Progenitor cell of endocrine pancreas (in vitro differentiated cells): ENCODE data around the gene MAP1LC3C. TPM values are rescaled to one million over a fixed set of nuclear protein-coding genes. Genes with fewer than 3 reads are reported as not detected.

Experiments
- DNase-seq: peaks from one replicate; pipeline ENCODE4 v3.0.0; 2021; ENCODE audit warnings: low spot score; ENCODE audit not compliant: unreplicated experiment
- H3K27ac Mint-ChIP-seq: 2 replicates; pipeline ENCODE4 v1.8.0; 2021; ENCODE audit warnings: mild to moderate bottlenecking, moderate library complexity, mixed read lengths
- H3K27me3 Mint-ChIP-seq: 2 replicates; pipeline ENCODE4 v1.8.0; 2021; ENCODE audit warnings: mixed read lengths
- H3K36me3 Mint-ChIP-seq: 2 replicates; pipeline ENCODE4 v1.8.0; 2022; ENCODE audit warnings: mixed read lengths; ENCODE audit not compliant: insufficient read depth
- H3K4me1 Mint-ChIP-seq: 2 replicates; pipeline ENCODE4 v1.8.0; 2021; ENCODE audit warnings: low read depth, mixed read lengths
- H3K4me3 Mint-ChIP-seq: 2 replicates; pipeline ENCODE4 v1.8.0; 2021; ENCODE audit warnings: low read depth, mild to moderate bottlenecking, moderate library complexity, mixed read lengths
- H3K9me3 Mint-ChIP-seq: 2 replicates; pipeline ENCODE4 v1.8.0; 2021; ENCODE audit warnings: low read depth, mixed read lengths
- long read RNA-seq: library from polyadenylated mRNA; unstranded; transcript quantifications from one replicate; pipeline ENCODE4 v2.0.0, GENCODE V29; 2020
- total RNA-seq: library from RNA; stranded (reverse); gene quantifications from 2 replicates; pipeline ENCODE4 v1.2.1, GENCODE V29; 2021
- TF ChIP-seq, protein P1 (sequence below): fragments of 200-600 bp; sonication (generic); IDR thresholded peaks from one replicate; pipeline ENCODE4 v1.5.0; 2021; ENCODE audit warnings: antibody characterized with exemption, mild to moderate bottlenecking; ENCODE audit not compliant: unreplicated experiment

The MAP1LC3C gene
- total RNA-seq, result not detected in 2 replicates
- long read RNA-seq, result 0 reads

DNA sequence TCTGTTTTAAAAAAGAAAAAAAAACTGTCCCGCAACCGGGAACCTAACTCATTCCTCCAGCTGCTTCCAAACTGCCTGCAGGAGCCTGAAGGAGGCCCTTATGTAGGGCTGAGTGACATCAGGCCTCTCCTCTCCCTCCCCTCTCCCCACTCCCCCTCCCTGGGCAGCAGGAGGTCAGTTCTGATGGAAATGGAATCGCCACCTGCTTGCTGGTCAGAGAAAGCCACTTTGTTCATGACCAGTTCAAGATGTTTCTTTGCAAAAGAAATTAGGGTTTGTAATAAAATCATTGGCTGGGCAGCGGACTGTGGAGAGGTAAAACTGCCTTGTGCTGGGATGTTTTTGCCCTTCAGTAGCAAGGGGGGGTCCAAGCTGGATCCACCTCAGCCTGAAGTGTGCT lies at the start of gene MAP1LC3C:
MAP1LC3C (minus strand) TSS at position 73 of the 400 bp plus-strand sequence. CDS start 90 bp downstream, outside the sequence.
- no peak for DNase-seq
- H3K27me3 Mint-ChIP-seq, result peaks cover 13% of the 10 kb centered on the region
- TF ChIP-seq, protein P1, sequence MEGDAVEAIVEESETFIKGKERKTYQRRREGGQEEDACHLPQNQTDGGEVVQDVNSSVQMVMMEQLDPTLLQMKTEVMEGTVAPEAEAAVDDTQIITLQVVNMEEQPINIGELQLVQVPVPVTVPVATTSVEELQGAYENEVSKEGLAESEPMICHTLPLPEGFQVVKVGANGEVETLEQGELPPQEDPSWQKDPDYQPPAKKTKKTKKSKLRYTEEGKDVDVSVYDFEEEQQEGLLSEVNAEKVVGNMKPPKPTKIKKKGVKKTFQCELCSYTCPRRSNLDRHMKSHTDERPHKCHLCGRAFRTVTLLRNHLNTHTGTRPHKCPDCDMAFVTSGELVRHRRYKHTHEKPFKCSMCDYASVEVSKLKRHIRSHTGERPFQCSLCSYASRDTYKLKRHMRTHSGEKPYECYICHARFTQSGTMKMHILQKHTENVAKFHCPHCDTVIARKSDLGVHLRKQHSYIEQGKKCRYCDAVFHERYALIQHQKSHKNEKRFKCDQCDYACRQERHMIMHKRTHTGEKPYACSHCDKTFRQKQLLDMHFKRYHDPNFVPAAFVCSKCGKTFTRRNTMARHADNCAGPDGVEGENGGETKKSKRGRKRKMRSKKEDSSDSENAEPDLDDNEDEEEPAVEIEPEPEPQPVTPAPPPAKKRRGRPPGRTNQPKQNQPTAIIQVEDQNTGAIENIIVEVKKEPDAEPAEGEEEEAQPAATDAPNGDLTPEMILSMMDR, result no peak

DNA sequence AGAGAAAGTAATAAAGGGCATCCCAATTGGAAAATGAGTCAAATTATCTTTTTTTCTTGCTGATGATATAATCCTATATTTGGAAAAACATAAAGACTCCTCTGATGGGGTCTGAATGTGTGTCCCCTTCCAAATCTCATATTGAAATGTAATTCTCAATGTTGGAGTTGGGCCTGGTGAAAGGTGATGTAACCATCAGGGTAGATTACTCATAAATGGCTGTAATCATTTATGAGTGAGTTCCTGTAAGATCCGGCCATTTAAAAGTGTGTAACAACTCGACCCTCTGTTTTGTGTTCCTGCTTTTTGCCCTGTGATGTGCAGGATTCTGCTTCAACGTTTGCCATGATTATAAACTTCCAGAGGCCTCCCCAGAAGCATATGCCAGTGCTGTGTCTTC lies 44.3 kb upstream of the MAP1LC3C start:
- no peaks in the 10 kb centered on the region for H3K36me3 Mint-ChIP-seq
- H3K4me3 Mint-ChIP-seq, result no peak overlapping the region
- no peak overlapping the region for H3K27ac Mint-ChIP-seq
- peaks cover 5% of the 10 kb centered on the region for H3K9me3 Mint-ChIP-seq
- no peak for DNase-seq
- TF ChIP-seq, protein P1, result no peak
- H3K27me3 Mint-ChIP-seq, result no peaks in the 10 kb centered on the region
- H3K4me1 Mint-ChIP-seq, result no peaks in the 10 kb centered on the region

More for the DNA sequence above, at the start of gene MAP1LC3C:
- H3K4me3 Mint-ChIP-seq, result peak within 1 kb of the TSS; percentile 33
- peaks cover 4% of the 10 kb centered on the region for H3K4me1 Mint-ChIP-seq
- no peaks in the 10 kb centered on the region for H3K9me3 Mint-ChIP-seq
- no peak within 1 kb of the TSS for H3K27ac Mint-ChIP-seq
- no peaks in the 10 kb centered on the region for H3K36me3 Mint-ChIP-seq

DNA sequence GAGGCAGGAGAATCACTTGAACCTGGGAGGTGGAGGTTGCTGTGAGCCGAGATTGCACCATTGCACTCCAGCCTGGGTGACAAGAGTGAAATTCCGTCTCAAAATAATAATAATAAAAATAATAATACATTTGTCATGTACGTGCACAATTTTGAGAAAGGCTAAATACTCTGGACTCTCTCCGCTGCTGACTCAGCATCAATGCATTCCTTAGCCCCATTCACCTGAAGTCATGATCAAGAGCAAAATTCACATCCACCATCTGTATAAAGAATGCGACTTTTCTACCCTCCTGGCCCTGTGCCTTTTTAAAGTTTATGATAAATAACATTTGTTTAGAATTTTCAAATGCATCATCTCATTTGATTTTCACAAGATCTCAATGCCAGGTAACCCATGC lies 35.5 kb upstream of the MAP1LC3C start:
- H3K27me3 Mint-ChIP-seq, result no peaks in the 10 kb centered on the region
- no peaks in the 10 kb centered on the region for H3K36me3 Mint-ChIP-seq
- H3K9me3 Mint-ChIP-seq, result peaks cover 7% of the 10 kb centered on the region
- no peak overlapping the region for H3K4me3 Mint-ChIP-seq
- no peak for DNase-seq
- peaks cover 1% of the 10 kb centered on the region for H3K4me1 Mint-ChIP-seq
- TF ChIP-seq, protein P1, result no peak
- no peak overlapping the region for H3K27ac Mint-ChIP-seq

DNA sequence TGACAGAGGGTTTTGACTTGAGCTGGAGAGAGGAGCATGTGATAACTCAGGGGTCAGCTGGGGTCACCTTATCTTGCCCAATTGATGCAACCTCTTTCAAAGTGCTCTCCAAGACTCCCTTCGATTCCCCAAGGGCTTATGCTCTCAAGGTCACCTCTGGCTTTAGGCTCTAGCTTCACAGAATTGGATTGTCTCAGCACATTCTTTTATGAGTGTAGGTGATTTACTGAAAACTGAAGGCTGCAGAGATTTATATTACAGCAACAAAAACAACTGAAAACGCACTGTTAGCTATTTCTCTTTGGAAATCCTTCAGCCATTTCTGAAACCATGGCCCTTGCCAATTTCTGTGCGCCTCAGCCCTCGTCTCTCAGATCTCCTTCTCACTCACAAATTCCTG lies 34.5 kb upstream of the MAP1LC3C start:
- no peak for DNase-seq
- Mint-ChIP-seq H3K27me3 (no peaks in the 10 kb centered on the region), H3K36me3 (no peaks in the 10 kb centered on the region), H3K4me3 (no peak overlapping the region), H3K9me3 (peaks cover 7% of the 10 kb centered on the region), H3K4me1 (peaks cover 1% of the 10 kb centered on the region), H3K27ac (no peak overlapping the region)
- TF ChIP-seq, protein P1, result no peak

DNA sequence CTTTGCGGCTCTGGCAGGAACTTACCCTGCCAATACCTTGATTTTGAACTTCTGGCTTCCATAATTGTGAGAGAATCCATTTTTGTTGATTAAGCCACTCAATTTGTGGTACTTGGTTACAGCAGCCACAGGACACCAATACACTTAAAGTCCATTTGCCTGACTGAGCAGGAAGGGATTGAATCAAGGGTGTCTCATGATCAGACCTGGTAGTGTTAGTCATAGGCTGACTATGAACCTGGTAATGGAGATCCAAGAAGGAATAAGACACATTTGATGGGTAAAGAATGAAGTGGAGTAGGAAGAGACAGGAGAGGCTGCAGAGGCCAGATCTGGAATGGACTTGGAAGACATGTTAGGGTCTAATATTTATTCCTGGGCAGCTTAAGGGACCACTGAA lies 31.2 kb upstream of the MAP1LC3C start:
- Mint-ChIP-seq H3K27me3 (no peaks in the 10 kb centered on the region), H3K36me3 (no peaks in the 10 kb centered on the region), H3K4me1 (no peaks in the 10 kb centered on the region), H3K4me3 (no peak overlapping the region), H3K27ac (no peak overlapping the region), H3K9me3 (peaks cover 7% of the 10 kb centered on the region)
- TF ChIP-seq, protein P1, result no peak
- DNase-seq, result no peak
